Tibial nerve (tissue), 3 donors: ENCODE data around the gene FGD4.

Source experiments
- POLR2A ChIP-seq, 2 donors: fragments of 450-650 bp; IDR thresholded peaks; one replicate each; pipeline ENCODE4 v1.6.1; 2017; ENCODE audit warnings: antibody characterized with exemption in 2 of 2, mild to moderate bottlenecking in 2 of 2, moderate library complexity in 2 of 2
- TF ChIP-seq, protein P1 (sequence below), 5 experiments: fragments of 200-600 bp in 3 of 5; fragments of 450-650 bp in 2 of 5; sonication (generic) in 3 of 5; IDR thresholded peaks; one replicate each; pipeline ENCODE4 v1.5.1; 2016 to 2019; ENCODE audit warnings: antibody characterized with exemption in 5 of 5, mild to moderate bottlenecking in 3 of 5, moderate library complexity in 2 of 5

- TF ChIP-seq, protein P1, sequence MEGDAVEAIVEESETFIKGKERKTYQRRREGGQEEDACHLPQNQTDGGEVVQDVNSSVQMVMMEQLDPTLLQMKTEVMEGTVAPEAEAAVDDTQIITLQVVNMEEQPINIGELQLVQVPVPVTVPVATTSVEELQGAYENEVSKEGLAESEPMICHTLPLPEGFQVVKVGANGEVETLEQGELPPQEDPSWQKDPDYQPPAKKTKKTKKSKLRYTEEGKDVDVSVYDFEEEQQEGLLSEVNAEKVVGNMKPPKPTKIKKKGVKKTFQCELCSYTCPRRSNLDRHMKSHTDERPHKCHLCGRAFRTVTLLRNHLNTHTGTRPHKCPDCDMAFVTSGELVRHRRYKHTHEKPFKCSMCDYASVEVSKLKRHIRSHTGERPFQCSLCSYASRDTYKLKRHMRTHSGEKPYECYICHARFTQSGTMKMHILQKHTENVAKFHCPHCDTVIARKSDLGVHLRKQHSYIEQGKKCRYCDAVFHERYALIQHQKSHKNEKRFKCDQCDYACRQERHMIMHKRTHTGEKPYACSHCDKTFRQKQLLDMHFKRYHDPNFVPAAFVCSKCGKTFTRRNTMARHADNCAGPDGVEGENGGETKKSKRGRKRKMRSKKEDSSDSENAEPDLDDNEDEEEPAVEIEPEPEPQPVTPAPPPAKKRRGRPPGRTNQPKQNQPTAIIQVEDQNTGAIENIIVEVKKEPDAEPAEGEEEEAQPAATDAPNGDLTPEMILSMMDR (IDR thresholded peaks at IDR 0.05), result no peak
- TF ChIP-seq POLR2A (IDR thresholded peaks at IDR 0.05), result no peak
Observed at GRCh38 chr12:32419520-32419960, 20.2 kb downstream of the FGD4 start.
